Loucy (cell line): Measurements from ENCODE around the gene SORCS1.

Experiments used
- EZH2phosphoT487 ChIP-seq: fragments of 200-600 bp; IDR thresholded peaks from 2 replicates; pipeline ENCODE4 v1.6.1; 2018; ENCODE audit warnings: antibody characterized with exemption, mild to moderate bottlenecking, moderate library complexity, borderline replicate concordance
- TF ChIP-seq, protein P1 (sequence below): fragments of 200-600 bp; sonication (generic); conservative IDR thresholded peaks from 2 replicates; pipeline ENCODE4 v1.5.1; 2014; ENCODE audit warnings: mild to moderate bottlenecking, antibody characterized with exemption, low read length

DNA sequence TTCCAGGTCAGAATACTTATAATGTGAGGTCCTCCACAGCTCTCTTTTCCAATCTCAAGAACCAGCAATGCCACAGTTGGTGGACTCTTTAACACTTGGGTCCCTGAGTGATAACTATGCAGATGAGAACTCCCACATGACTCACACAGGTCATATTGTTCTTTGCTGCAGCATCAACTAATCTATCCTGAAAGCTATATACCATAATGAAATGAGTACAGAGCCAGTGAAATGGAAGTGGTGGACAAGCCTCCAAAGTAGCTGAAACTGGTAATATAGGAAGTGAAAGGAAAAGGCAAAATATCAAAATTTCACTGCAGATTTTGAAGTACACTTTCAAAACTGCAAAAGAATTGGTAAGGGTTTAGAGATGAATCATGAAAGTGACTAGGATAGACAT lies 45.6 kb downstream of the SORCS1 start:
- TF ChIP-seq, protein P1, sequence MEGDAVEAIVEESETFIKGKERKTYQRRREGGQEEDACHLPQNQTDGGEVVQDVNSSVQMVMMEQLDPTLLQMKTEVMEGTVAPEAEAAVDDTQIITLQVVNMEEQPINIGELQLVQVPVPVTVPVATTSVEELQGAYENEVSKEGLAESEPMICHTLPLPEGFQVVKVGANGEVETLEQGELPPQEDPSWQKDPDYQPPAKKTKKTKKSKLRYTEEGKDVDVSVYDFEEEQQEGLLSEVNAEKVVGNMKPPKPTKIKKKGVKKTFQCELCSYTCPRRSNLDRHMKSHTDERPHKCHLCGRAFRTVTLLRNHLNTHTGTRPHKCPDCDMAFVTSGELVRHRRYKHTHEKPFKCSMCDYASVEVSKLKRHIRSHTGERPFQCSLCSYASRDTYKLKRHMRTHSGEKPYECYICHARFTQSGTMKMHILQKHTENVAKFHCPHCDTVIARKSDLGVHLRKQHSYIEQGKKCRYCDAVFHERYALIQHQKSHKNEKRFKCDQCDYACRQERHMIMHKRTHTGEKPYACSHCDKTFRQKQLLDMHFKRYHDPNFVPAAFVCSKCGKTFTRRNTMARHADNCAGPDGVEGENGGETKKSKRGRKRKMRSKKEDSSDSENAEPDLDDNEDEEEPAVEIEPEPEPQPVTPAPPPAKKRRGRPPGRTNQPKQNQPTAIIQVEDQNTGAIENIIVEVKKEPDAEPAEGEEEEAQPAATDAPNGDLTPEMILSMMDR = no peak
- no peak for TF ChIP-seq EZH2phosphoT487
